NCI-H2029 treated with DMSO at 0.1 percent for 48 hours (cell line): ENCODE data around the gene BTBD6.

Experiments
- DNase-seq: peaks from one replicate; lab custom pipeline; 2025; lab: John Stamatoyannopoulos, UW

Gene BTBD6

DNA sequence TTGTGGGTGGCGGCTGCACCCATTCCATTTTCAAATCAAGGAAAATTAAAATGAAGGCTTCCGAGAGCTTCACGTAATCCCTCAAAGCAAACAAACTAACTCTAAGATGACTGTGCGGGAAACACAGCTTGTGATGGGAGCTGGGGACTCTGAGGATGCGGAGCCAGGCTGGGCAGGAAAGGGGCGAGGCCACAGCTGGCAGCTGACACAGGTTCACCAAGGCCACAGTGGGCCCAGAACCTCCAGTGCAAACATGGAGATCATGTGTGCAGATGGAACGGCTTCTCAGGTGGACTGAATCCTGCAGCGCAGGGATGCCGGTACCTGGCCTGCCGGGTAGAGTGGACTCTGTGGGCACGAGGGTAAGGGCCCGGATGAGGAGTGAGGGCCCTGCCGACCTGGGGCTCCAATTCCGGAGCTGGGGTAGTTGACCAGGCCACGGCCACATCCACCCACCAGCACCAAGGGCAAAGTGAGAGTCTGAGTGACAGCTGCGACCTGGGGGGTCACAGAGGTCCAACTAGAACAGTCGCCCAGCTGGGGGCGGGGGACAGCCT lies 19.2 kb upstream of the BTBD6 start:
- no peak for DNase-seq

- DNase-seq: no peak
These were observed 7.3 kb upstream of the BTBD6 start for GRCh38 chr14:105240811-105241576.

- DNase-seq: no peak
These were observed 6.7 kb upstream of the BTBD6 start for GRCh38 chr14:105241641-105242040.

GRCh38 chr14:105244334-105244733 lies 4.0 kb upstream of the BTBD6 start:
- DNase-seq: no peak

DNA sequence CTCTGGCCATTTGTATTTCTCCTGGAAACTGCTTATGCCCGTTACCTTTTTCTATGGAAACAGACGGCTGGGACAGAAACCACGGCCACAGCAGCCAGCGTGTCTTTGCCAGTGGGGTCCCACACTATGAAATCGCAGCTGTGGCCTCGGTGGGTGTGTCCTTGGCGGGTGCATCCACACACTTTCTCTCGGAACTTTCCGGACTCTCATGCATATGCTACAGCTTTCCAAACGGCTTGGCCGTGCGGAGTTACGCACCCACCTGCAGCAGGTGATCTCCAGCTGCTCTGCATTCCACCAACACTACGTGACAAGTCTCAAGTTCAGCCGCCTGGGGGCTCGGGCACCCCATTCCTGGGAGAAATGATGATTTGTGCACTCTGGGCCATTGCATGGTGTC lies 1.3 kb upstream of the BTBD6 start:
- no peak for DNase-seq

- DNase-seq: no peak
These were observed 492 bp upstream of the BTBD6 start for GRCh38 chr14:105247715-105248367.

DNA sequence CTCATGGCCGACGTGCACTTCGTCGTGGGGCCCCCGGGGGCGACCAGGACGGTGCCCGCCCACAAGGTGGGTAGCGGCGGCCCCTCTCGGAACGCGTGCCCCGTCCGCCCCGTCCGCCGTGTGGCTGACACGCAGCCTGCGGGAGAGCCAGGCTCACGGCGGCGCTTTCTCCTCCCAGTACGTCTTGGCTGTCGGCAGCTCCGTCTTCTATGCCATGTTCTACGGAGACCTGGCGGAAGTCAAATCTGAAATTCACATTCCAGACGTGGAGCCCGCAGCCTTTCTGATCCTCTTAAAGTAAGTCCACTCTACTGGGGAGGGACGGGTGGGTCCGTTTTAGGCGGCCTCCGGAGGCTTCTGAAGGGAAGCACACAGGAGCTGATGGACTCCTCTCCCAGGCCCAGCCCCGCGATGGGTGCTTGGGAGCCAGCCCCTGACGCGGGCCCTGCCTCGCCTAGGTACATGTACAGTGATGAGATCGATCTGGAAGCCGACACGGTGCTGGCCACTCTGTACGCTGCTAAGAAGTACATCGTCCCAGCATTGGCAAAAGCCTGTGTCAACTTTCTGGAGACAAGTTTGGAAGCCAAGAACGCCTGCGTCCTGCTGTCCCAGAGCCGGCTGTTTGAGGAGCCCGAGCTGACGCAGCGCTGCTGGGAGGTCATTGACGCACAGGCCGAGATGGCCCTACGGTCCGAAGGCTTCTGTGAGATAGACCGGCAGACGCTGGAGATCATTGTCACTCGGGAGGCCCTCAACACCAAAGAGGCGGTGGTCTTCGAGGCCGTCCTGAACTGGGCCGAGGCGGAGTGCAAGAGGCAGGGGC lies 1.1 kb downstream of the BTBD6 start:
- DNase-seq: no peak

GRCh38 chr14:105250008-105250366 lies 1.7 kb downstream of the BTBD6 start:
- no peak for DNase-seq

DNA sequence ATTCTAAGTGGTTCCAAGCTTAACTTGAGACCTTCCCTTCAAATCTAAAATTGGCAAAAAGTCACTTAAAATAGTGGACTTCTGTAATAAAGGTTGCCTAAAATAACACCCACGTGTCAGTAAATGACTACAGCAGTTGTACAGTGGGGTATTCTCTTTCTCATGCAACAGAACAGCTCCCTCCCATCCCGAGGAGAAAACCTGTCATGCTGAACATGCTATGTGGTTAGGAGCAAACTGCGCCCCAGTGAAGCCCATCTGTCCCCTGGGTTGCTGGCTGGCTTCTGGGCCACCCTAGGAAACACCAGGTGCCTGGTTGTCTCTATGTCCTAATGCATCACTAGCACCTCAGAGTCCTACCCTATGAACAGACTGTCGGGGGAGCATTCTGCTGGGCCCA lies 2.7 kb downstream of the BTBD6 start:
- no peak for DNase-seq

- no peak for DNase-seq
These were observed 3.6 kb downstream of the BTBD6 start for GRCh38 chr14:105251920-105252319.

DNA sequence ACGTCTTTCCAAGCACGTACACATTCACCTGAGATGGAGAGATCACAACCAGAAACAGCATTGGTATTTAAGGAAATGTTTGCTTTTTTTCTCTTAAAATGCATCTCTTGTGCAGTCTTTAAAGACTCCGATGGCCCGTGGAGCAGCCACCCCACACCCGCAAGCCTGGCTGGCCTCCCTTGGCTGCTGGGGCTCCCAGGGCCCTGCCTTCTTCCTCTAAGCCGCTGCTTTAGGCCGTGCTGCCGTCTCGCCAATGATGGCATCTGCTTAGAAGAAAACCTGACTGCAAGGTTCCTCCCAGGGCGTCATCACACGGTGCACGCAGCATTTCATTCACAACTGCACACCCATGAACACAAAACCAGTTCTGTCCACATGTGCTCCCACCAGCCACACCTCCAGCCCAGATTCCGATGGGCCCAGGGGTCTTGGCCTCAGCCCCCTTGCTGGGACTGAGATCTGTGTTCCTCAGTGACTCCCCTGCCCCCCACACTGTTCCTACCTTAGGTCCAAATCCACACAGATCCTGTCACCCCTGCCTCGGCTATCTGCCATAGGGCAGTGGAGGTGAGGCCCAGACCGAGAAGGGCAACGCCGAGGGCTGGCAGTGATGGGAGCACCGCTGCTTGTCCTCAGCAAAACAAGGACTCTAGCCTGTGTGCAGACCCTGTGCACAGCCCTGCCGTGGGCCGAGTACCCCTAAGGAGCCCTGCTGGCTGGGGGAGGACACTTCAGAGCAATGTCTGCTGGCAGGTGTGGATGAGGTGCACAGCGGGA lies 4.4 kb downstream of the BTBD6 start:
- DNase-seq: no peak

DNA sequence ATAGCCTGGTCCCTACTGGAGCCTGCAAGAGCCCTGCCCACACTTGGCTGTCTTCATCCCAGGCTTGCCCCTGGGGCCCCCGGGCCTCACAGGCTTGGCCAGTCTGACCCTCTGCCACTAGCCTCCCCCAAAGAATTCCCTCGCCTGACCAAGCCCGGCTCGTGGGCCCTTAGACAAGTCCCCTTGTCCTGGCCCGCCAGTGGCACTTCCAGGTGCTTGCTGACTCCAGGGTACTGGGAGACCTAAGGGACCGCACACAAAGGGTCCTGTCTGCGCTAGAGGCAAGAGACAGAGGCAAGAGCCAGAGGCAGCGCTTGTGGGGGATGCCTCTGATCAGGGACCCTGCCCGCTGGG lies 5.0 kb downstream of the BTBD6 start:
- DNase-seq: no peak

- no peak for DNase-seq
These were observed 6.7 kb downstream of the BTBD6 start for GRCh38 chr14:105255021-105255507.

DNA sequence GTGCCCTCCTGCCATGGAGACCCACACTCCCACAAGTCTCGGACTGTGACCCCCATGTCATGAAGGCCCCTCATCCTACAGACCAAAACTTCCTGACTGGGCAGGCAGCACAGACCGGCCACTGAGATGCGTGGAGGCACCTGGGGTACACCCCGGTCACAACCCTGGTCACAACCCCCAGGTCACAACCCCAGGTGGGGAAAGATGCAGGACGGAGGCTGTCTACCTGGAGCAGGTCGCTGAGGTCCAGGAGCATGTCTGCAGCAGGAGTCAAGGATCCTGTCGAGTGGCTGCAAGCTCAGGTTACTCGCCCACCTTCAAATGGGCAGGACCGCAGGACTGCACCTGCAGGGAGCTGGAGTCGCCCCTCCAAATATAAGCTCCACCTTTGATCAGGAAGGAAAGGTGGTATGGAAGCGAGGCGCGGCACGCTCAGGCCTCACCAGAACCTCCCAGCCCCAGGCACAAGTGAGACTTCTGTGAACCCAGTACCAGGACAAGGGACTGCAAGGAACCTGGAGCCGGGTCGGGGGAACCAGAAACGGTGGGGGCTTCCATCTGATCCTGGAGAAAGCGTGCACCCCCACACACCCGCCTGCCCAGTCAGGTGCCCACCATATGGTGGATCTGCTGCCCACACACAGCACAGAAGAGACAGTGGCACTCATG lies 8.1 kb downstream of the BTBD6 start:
- no peak for DNase-seq

DNA sequence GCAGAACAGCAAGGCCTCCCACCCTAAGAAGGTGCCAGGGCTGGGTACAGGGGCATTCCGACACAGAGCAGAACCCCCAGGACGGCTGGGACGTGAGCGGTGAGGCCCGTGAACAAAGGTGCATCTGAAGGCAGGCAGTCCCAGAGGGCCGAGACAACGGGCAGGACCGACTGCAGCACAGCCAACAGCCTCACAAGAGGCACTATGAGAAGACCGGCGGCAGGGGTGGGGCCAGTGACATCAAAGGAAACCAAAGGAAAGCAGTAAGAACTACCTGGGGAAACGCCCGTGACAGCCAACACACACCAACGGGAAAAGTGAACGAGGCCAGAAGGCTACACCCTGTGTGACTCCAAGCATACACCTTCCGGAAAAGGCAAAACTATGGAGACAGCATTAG lies 9.1 kb downstream of the BTBD6 start:
- no peak for DNase-seq

- no peak for DNase-seq
These were observed 10.5 kb downstream of the BTBD6 start for GRCh38 chr14:105258846-105259245.

- DNase-seq: no peak
These were observed 12.6 kb downstream of the BTBD6 start for GRCh38 chr14:105260959-105261358.

DNA sequence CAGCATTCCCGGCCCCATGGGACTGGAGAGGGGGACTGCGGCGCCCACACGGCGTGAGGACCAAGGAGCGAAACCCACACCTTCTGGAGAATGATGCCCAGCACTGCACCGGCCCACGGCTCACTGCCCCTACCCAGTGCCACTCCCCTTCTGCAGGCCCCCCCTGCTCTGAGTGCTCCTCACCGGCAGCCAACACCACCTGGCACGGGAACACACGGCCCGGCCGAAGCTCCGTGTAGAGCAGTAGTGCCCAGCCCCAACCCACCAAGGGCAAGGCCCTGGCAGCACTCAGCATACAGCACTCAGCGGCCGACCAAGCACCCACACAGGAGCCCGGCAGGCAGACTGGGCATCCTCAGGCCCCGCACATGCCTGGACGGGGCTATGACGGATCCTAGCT lies 13.4 kb downstream of the BTBD6 start:
- DNase-seq: no peak

DNA sequence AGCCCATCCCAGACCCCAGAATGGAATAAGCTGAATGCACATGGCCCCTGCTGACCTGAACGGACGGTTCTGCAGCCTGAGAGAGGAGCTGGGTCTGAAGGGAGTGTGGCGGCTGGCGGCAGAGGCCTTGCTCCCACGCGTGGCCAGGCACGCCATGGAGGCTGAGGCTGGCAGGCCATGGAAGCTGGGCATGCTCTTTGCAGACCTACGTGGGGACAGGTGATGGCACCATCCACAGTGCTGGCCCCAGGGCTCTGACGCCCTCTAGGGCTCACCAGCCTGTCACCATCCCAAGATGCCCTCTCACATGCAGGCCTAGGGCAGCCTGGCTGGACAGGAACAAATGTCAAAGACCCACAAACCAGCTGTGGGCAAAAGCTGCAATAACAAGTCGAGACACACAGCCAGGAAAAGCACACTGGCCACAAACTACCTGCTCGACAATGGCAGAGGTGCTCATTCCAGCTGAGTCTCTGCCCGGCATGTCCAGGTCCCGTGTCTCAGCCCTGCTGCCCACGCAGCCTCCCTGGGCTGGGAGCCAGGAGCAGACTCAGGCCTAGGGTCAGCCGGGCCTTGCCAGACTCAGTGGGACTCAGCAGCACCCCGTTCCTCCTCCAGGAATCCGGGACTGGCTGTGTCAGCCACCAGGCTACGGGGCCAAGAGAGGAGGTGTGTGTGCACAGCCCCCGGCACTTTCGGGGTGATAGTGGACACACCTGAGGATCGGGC lies 19.7 kb downstream of the BTBD6 start:
- no peak for DNase-seq

- DNase-seq: no peak
These were observed 20.5 kb downstream of the BTBD6 start for GRCh38 chr14:105268736-105269354.
